ENCODE results near the gene TPSAB1. TPM values are rescaled to one million over a fixed set of nuclear protein-coding genes. Genes with fewer than 3 reads are reported as not detected.
"Not testable (repeated sequence)": the region's sequence is repeated elsewhere in the genome, so short reads cannot be mapped to it uniquely, and the experiment has no call there.

TPSAB1 gene
- total RNA-seq, 1 donor from 2014 or later, result 38.0 TPM

DNA sequence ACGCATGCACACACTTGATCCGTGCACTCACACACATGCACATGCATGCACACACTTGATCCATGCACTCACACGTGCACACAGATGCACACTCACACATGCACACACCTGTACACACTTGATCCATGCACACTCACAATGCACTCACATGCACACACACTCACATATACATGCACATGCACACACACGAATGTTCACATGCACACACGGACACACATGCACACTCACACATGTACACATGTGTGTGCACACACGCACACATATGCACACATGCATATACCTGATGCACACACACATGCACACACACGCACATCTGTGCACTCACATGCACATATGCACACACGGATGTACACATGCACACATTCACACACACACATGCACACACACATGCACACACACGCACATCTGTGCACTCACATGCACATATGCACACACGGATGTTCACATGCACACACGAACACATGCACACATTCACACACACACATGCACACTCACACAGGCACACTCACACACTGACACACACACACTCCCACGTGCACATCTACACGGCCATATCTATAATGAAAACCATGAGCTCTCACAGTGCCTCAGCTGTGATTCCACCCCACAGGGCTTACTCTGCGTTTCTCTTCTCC is 7.5 kb downstream of the TPSAB1 start:
- not testable (repeated sequence) for DNase-seq (ENCODE audit: low spot score)

DNA sequence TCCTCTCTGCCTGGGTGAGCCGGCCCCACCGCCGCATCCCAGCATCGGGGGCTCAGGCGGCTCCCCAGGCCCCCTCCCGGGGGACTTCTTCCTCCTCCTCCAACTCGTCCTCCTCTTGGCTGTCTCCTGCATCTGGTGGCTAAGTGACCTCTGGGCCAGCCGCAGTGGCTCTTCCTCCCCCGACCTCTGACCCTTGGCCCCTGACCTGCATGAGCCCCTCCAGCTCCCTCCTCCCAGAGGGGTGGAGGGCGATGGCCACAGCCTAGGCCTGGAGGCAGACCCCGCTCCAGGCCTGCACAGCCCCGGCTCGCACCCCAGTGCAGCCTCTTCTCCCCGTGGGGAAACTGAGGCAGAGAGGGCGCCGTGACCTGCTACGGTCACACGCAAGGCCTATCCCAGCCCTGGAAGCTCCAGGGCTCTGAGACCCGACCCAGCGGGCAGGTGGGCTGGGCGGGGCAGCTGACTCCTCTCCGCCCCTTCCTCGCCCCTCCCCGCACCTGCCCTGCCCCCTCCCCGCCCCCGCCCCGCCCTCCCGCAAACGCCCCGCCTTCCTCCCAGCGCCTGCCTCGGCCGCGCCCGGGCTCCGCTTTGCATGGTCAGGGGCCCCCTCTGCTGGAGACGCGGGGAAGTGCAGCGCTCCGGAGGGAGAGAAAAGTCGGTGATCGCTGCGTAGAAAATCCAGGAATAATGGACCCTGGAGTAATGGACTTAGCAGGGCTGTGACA is 8.7 kb downstream of the TPSAB1 start:
- not testable (repeated sequence) for DNase-seq (ENCODE audit: low spot score)

DNA sequence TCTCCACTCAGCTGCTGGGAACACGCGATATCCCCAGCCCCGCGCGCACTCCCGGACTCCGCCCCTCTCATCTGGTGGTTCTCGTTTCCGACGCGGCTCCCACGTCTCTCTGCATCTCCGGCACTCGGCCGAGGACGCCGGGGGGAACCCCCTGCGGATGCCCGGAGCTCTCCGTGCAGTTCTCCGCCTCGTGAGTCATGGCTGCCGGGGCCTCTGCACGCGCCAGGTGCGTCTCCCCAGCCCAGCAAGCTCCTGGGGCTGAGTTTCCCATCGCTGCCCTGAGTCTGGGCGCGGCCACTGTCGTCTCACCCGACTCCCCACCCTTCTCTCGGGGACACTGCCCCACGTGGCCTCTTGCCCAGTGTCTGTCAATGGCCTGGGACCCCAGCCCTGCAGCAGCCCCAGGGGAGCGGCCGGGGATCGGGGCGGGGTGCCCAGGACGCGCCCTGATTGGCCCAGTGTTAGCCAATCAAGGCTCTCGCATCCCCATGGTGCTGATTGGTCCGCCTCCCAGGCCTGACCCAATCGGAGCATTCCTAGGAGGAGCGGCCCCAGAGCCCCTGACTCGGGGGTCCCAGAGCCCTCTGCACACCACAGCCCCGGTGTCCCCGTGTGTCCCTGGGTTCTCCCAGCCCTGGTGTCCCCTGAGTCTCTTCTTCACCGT is 13.3 kb downstream of the TPSAB1 start:
- not testable (repeated sequence) for DNase-seq (ENCODE audit: low spot score)

DNA sequence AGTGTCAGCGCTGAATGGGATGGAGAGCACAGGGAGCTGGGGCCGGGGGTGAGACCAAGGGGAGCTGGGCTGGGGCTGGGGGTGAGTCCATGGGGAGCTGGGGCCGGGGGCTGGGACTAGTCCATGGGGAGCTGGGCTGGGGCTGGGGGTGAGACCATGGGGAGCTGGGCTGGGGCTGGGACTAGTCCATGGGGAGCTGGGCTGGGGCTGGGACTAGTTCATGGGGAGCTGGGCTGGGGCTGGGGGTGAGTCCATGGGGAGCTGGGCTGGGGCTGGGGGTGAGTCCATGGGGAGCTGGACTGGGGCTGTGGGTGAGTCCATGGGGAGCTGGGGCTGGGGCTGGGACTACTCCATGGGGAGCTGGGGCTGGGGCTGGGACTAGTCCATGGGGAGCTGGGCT is 14.3 kb downstream of the TPSAB1 start:
- DNase-seq (ENCODE audit: low spot score), result not testable (repeated sequence)

DNA sequence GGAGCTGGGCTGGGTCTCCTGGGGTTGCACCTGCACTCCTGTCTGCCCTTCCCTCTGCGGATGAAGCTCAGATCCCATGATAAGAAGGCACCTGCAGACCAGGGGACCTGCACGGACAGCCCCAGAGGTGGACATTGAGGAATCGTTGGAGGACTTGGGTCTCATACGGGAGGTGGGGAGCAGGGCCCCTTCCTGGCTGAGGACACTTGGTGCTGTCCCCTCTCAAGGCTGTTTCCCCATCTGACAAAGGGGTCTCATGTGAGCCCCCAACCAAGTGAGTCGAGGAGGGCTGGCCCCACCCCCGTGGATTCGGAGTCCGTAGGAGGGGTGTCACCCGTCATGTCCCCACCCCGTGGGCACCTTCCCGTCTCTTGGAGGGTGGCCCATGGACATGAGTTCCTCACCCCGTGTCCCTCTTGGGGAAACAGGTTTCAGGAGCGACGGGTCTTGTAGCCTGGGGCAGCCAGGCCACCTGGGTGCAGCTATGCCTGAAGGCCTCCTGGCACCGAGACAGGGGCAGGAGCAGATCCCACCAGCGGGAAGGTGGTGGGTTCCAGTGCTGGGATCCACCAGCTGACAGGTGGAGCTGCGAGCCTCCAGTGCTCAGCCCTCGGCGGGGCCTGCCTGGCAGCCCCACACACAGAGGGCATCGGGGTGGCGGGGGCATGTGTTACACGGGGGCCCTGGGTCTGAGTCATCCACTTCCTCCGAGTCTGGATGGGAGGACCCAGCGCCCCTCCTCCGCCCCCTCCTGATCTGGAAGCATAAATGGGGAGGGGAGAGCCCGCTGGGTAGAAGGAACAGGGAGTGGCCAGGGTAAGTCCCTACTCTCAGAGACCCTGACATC is 15.0 kb downstream of the TPSAB1 start, which contains the start of gene TPSD1:
TPSD1 (plus strand) TSS at position 794 of the 847 bp plus-strand sequence. CDS start 212 bp downstream, outside the sequence.
- DNase-seq (ENCODE audit: low spot score), result not testable (repeated sequence)

DNA sequence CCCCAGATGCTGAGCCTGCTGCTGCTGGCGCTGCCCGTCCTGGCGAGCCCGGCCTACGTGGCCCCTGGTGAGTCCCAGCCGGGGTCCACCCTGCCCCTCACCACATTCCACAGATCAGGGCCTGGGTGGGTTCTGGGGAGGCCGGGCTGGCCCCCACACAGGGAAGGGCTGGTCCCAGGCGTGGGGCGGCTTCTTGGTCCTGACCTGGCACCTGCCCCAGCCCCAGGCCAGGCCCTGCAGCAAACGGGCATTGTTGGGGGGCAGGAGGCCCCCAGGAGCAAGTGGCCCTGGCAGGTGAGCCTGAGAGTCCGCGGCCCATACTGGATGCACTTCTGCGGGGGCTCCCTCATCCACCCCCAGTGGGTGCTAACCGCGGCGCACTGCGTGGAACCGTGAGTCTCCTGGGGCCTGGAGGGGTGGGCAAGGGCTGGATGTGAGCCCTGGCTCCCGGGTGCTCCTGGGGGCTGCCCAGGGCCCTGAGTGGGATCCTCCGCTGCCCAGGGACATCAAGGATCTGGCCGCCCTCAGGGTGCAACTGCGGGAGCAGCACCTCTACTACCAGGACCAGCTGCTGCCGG is 15.9 kb downstream of the TPSAB1 start:
- not testable (repeated sequence) for DNase-seq (ENCODE audit: low spot score)

DNA sequence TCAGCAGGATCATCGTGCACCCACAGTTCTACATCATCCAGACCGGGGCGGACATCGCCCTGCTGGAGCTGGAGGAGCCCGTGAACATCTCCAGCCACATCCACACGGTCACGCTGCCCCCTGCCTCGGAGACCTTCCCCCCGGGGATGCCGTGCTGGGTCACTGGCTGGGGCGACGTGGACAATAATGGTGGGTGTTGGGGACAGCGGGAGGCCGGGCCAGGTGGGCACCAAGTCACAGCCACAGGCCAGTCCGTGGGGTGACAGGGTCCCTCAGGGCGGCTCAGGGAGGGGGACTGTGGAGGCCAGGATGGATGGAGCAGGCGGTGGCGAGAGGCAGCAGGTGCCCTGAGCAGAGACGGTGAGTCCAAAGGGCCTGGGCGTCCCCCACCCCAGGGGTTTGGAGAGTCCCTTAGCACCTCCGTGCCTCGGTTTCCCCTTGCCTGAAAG is 16.4 kb downstream of the TPSAB1 start:
- no peak for DNase-seq (ENCODE audit: low spot score)

DNA sequence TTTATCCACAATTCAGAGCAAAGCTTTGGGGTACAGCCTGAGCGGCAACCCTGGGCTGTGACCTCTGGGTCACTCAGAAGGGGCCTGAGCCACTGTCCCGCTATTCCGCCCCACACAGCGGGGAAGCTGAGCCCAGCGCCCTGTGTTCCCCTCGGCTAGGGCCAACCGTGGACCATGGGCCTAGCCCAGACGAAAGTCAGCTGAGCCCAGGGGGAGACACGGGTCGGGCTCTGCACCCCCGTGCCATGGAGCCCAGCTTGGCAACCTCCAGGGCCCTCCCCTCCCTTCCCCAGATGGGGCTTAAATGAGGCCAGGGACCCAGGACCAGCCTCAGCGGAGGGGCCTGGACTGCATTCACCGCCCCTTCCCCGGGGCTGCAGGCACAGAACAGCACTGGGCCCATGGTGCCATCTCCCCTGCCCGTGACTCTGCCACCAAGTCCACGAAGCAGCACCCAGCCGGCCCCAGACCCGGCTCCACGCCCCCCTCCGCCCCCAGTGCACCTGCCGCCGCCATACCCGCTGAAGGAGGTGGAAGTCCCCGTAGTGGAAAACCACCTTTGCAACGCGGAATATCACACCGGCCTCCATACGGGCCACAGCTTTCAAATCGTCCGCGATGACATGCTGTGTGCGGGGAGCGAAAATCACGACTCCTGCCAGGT is 17.2 kb downstream of the TPSAB1 start:
- DNase-seq (ENCODE audit: low spot score), result no peak

DNA sequence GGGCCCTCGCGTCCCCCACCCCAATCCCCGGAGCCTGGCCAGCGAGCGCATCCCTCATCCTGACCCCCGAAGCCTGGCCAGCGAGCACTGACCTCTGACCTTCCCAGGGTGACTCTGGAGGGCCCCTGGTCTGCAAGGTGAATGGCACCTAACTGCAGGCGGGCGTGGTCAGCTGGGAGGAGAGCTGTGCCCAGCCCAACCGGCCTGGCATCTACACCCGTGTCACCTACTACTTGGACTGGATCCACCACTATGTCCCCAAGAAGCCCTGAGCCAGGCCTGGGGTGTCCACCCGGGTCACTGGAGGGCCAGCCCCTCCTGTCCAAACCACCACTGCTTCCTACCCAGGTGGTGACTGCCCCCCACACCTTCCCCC is 17.7 kb downstream of the TPSAB1 start:
- no peak for DNase-seq (ENCODE audit: low spot score)

DNA sequence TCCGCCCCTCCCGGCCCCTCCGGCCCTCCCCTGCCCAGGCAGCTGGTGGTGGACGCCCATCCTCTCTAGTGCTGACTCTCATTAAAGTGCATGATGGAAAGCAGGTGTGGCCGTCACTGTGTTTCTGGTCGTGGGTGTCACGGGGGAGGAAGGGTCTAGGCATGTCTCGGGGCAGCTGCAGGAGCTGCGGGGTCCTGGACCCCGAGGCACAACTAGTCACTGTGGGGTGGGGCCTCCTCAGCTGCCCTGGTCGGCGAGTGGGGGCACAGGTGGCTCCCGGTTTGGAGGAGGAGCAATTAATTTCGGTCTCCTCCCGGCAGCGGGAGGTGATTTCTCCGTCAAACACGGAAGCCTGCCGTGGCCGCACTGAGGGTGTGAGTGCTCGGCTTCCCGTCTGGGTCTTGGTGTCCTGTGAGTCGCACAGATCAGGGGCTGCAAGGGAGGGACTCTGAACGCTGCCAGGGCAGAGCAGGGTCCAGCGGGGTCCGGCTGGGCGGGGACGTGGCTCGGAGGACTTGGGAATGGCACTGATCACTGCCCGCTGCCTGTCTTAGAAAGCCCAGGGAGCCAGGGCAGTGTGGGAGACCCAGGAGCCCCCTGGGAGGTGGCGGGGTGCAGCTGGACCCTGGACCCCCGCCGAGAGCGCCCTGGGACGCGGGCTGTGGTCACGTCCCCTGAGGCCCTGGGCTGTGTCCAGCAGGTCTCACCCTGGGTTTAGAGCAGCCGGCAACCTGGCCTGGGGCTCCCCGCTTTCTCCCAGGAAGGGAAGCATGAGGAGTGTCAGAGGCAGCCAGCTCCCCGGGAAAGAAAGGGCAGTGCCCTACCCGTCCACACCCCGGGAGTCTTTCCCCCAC is 18.6 kb downstream of the TPSAB1 start:
- DNase-seq (ENCODE audit: low spot score), result no peak

DNA sequence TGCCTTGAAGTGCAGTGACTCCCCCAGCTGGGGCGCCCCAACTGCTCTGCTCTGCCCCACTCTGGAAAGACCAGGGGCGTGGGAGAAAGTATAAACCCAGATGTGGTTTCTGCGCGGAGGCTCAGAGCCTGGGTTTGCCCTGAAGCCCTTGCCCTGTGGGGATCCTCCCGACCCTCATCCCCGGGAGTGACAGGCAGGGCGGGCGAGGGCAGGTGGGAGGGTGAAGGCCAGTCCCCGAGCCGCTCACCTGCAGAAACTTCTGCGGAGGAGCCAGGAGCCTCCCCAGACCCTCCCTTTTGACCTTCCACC is 19.2 kb downstream of the TPSAB1 start:
- no peak for DNase-seq (ENCODE audit: low spot score)

DNA sequence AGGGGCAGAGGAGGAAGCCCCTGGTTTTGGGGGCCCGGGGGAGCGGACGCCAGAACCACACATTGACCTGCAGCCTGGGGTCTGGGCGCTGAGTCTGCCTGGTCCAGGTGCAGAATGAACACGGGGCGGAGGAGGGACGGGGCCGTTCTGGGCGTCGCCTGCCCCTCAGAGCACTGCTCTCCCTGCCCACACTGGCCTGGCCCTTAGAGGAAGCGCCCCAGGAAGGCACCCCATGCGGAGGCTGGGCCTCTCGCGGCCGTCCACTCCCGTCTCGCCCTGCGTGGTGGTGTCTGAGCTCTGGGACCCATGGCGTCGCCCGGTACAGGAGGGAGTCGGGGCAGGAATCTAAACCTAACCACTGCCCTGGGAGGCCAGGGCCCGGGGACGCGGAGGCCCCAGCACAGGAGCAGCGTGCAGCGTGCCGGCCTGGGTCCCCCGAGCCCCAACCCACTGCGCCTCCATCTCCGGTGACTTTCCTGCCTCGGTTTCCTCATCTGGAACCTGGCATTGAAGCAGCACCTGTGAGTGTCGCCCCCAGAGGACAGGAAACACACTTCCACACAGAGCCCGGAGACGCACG is 19.7 kb downstream of the TPSAB1 start:
- DNase-seq (ENCODE audit: low spot score), result no peak

DNA sequence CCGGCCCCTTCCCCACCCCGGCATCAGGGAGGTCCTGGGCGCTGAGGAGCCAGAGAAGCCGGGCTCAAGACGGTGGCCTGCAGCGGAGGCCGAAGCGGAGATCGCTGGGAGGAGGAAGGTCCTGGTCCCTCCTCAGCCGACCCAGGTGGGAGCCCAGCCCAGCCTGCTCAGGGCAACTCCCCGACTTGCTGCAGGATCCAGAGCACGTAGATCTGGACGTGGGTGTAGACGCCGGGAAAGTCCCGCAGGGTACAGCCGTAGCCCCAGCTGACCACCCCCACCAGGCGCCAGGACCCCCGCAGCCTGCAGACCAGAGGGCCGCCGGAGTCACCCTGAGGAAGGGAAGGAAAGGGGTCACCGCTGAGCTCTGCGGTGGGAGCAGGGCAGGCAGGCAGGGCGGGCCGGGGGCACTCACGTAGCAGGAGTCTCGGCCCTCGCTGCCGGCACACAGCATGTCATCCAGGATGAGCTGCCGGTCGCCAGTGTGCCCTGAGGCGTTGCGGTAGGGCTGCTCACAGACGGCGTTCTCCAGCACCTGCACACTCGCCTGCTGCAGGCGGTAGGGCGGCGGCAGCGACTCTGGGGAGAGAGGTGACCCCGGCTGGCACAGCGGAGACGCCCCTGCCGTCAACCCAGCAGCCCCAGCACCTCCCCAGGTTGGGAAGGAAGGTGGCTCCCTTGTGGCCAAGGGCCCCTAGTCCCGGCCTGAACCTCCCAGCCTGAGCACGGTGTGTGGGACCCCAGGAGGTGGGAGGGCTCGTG is 20.8 kb downstream of the TPSAB1 start:
- no peak for DNase-seq (ENCODE audit: low spot score)

DNA sequence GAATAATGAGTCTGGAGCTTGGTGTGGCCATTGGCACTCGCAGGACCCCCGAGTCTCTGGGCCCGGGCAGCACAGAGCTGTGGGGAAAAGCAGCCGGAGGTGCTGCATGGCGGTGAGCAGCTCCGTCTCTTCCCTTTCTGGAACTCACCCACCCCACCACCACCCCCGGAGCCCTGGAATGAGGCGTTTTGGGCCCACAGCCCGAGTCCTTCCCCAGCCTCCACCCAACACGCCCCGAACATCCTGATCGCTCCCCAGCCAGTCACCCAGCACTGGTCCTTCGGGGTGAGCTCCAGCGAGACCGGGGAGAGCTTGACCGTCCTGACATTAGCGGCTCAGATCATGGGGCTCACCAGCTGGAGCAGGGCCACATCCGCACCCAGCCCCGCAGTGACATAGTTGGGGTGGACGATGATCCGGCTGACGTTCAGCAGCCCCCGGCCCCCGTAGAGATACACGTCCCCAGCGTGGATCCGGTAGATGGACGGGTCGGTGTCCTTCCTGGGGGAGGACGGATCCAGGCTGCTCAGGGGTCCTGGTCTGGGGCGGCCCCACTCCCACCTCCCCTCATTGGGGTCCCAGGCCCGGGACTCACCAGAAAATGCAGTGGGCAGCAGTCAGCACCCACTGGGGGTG is 21.8 kb downstream of the TPSAB1 start:
- no peak for DNase-seq (ENCODE audit: low spot score)

DNA sequence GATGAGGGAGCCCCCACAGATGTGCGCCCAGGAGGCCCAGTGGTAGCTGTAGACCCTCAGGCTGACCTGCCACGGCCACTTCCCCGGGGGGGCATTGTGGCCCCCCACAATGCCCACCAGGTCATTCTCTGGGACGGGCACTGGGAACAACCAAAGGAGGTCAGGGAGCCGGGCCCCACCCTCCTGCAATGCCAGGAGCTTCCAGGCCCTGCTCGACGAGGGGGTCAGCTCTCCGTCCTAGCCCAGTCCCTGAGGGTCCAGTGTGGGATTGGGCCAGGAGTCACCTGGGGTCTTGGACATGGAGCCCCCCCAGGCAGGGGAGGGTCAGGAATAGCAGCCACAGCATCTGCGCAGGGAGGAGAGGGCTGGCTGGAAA is 22.3 kb downstream of the TPSAB1 start:
- DNase-seq (ENCODE audit: low spot score), result no peak

DNA sequence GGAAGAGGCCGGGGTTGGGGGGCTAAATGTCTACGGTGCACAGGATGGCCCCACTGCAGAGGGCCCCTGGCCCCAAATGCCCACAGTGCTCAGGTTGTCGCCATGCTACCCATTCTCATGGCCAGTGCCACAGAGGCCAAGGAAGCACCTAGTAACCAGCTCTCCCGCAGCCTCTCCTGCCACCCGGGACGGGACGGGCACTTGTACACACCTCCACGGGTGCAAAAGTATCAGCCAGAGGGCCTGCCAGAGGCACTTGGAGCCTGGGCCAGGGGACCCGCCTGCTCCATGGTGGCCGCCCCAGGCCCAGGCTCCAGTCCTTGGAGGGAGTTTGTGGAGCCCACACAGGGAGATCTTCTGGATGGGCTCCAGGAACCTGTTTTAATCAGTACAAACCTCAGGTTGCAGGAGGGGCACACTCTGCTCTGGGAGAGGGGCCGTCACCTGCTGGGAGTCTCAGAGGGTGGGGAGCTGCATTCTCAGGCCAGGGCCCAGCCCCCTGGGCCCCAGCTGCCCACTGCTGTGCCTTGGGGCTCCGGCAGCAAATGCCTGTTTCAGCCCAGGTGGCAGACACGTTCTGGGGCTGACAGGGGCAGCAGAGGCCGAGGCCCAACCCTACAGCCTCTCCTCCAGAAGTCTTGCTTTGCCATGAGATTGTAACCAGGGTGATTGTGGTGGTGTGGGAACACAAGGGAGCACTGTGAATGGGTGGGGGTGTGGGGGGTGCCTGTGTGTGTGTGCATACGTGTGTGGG is 23.3 kb downstream of the TPSAB1 start:
- no peak for DNase-seq (ENCODE audit: low spot score)

DNA sequence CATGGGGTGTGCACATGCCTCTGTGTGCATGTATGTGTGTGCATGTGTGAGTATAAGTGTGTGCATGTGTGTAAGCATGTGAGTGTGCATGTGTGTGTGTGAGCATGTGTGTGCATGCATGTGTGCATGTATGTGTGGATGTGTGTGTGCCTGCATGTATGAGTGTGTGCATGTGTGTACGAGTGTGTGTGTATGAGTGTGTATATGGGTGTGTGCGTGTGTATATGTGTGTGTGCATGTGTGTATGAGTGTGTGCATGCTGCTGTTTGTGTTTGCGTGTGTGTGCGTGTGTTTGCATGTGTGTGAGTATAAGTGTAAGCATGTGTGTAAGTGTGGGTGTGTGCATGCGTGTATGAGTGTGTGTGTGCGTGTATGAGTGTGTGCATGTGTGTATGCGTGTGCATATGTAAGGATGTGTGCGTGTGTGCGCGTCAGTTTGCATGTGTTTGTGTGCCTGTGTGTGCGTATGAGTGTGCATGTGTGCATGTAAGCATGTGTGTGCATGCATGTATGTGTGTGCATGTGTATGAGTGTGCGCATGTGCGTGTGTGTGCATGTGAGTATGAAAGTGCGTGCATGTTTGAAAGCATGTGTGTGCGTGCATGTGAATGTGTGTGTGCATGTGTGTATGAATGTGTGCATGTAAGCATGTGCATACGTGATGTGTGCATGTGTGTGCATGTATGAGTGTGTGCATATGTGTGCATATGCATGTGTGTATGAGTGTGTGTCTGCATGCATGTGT is 24.0 kb downstream of the TPSAB1 start:
- DNase-seq (ENCODE audit: low spot score), result no peak

All from ureter (tissue), 1 donor.